ENCODE data around the gene CXCL16.

CXCL16 gene

GRCh38 chr17:4750606-4751005, 10.9 kb upstream of the CXCL16 start:
- no peak for DNase-seq (ENCODE audit: low read depth)
- no peak for TF ChIP-seq CTCF (conservative IDR thresholded peaks at IDR 0.05; ENCODE audit: low read depth, low read length)
- H3K4me3 ChIP-seq (ENCODE audit: low read length), result no peak overlapping the region

GRCh38 chr17:4748686-4749085, 9.0 kb upstream of the CXCL16 start:
- H3K4me3 ChIP-seq (ENCODE audit: low read length), result no peak overlapping the region
- no peak for DNase-seq (ENCODE audit: low read depth)
- TF ChIP-seq CTCF (conservative IDR thresholded peaks at IDR 0.05; ENCODE audit: low read depth, low read length), result no peak

- no peak for TF ChIP-seq CTCF (conservative IDR thresholded peaks at IDR 0.05; ENCODE audit: low read depth, low read length)
- no peak for DNase-seq (ENCODE audit: low read depth)
- H3K4me3 ChIP-seq (ENCODE audit: low read length), result no peak overlapping the region
Observed at GRCh38 chr17:4747847-4748246, 8.1 kb upstream of the CXCL16 start.

- TF ChIP-seq CTCF (conservative IDR thresholded peaks at IDR 0.05; ENCODE audit: low read depth, low read length), result peak; percentile 7
- no peak overlapping the region for H3K4me3 ChIP-seq (ENCODE audit: low read length)
- DNase-seq (ENCODE audit: low read depth), result no peak
Observed at GRCh38 chr17:4744999-4745969, 5.6 kb upstream of the CXCL16 start.

- TF ChIP-seq CTCF (conservative IDR thresholded peaks at IDR 0.05; ENCODE audit: low read depth, low read length), result no peak
- no peak overlapping the region for H3K4me3 ChIP-seq (ENCODE audit: low read length)
- no peak for DNase-seq (ENCODE audit: low read depth)
Observed at GRCh38 chr17:4743898-4744297, 4.2 kb upstream of the CXCL16 start.

GRCh38 chr17:4743216-4743615, 3.5 kb upstream of the CXCL16 start:
- no peak for TF ChIP-seq CTCF (conservative IDR thresholded peaks at IDR 0.05; ENCODE audit: low read depth, low read length)
- DNase-seq (ENCODE audit: low read depth), result no peak
- no peak overlapping the region for H3K4me3 ChIP-seq (ENCODE audit: low read length)

- H3K4me3 ChIP-seq (ENCODE audit: low read length), result no peak overlapping the region
- no peak for TF ChIP-seq CTCF (conservative IDR thresholded peaks at IDR 0.05; ENCODE audit: low read depth, low read length)
- no peak for DNase-seq (ENCODE audit: low read depth)
Observed at GRCh38 chr17:4742629-4743028, 2.9 kb upstream of the CXCL16 start.

Data from retinal pigment epithelial cell (primary cell).